ENCODE data around the gene BIRC5.

The BIRC5 gene

DNA sequence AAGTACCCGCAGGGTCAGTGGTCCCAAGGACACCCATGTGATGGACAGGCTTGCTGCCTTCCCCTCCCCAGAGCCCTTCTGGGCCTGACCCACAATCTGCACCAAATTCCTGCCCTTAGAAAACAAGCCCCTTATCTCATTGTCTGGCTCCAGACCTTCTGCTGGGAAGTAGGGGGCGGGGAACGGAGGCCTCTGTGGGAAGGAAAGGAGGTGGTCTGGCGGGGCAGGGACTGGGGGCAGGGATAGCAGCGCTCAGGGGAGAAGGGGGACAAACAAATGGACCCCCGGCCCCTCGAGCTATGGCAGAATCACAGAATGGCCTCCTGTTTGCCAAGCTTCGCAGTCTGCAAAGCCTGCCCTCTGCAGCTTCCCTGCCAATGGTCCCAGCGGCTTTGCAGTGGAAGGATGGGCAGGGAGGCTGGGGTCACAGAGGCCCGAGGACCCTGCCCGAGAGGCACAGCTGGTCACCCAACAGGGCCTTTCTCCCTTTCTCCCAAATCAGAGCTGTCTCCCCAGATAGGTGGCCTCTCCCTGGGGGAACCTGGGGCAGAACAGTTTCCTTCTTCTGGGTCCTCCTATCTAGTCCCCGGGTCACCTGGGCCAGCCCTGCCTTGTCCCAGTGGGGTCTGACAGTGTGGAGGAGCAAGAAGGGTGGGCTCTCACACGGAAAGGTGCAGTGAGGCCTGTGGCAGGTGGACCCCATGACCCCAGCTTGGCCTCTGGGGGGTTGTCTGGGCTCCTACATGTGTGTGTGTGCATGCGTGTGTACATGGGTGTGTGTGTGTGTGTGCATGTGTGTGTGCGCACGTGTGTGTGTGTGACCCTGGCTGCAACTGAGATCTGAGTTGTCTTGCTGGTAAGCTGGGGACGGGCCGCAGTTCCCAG lies 42.9 kb downstream of the BIRC5 start:
- no peak overlapping the region for H3K27ac ChIP-seq

DNA sequence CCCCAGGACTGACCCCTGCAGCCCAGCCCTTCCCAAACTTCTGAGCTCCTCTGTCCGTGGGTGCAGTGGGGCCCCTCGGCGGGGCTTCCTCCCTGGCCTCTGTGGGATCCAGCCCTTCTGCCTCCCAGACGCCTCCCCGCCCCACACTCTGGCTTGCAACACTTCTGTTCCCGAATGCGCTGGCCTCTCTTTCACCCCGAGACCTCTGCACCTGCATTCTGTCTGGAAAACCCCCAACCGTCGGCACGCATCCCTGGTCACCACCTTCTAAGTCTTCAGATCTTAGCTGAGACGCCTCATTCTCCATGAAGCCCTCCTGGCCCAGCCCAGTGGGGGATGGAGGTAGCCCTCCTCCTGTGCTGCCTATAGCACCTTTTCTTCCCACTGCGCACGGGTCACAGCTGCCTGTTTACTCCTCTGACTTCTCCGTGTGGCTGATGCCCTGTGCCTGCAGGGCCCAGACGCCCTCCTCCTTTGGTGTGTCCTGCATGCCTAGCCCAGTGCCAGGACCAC lies 43.8 kb downstream of the BIRC5 start:
- no peak overlapping the region for H3K27ac ChIP-seq
- no peak for TF ChIP-seq ZFX (IDR thresholded peaks at IDR 0.05)
- TF ChIP-seq, protein P1, sequence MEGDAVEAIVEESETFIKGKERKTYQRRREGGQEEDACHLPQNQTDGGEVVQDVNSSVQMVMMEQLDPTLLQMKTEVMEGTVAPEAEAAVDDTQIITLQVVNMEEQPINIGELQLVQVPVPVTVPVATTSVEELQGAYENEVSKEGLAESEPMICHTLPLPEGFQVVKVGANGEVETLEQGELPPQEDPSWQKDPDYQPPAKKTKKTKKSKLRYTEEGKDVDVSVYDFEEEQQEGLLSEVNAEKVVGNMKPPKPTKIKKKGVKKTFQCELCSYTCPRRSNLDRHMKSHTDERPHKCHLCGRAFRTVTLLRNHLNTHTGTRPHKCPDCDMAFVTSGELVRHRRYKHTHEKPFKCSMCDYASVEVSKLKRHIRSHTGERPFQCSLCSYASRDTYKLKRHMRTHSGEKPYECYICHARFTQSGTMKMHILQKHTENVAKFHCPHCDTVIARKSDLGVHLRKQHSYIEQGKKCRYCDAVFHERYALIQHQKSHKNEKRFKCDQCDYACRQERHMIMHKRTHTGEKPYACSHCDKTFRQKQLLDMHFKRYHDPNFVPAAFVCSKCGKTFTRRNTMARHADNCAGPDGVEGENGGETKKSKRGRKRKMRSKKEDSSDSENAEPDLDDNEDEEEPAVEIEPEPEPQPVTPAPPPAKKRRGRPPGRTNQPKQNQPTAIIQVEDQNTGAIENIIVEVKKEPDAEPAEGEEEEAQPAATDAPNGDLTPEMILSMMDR (conservative IDR thresholded peaks at IDR 0.05), result no peak

More for the DNA sequence above, 42.9 kb downstream of the BIRC5 start:
- no peak for TF ChIP-seq ZFX (IDR thresholded peaks at IDR 0.05)
- TF ChIP-seq, protein P1 (conservative IDR thresholded peaks at IDR 0.05), result no peak

DNA sequence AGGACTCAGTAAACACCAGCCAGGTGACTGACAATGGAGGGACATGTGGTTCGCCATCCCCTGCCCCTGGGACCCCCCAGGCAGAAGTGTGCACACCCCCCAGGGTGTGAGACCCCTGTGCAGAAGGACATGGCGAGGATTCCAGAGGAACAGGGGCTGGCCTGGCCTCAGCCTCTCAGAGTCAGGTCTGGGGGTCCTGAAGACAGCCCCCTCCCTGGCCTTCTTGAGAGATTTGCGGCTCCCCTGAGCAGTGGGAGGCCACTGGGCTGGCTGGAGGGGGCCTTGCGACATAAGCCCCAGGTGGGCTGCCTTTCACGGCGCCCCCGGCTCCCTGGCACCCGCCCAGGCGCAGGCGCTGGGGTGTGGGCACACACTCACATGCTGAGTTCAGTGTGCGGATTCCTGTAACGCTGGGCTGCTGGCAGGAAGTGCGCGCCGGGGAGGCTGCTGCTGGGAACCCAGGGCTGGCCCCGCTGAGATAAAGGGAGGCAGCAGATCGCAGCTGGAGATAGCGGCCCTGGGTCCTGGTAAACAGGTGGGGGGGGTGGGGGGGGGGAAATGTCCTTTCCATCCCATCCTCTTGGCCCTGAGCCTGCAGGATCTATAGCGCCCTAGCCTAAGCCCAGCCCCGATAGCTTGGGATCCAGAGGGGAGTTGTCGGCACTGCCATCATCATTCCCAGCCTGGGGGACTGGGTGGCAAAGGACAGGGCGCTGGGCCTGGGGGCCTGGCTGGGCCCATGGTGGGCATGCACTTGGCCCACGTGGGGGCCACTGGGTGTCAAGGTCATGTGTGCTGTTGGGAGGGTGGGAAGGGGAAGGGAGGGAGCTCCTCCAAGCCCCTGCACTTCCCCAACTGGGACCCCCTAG lies 44.5 kb downstream of the BIRC5 start:
- no peak overlapping the region for H3K27ac ChIP-seq
- no peak for TF ChIP-seq ZFX (IDR thresholded peaks at IDR 0.05)
- TF ChIP-seq, protein P1 (conservative IDR thresholded peaks at IDR 0.05), result no peak

- no peak for TF ChIP-seq ZFX (IDR thresholded peaks at IDR 0.05)
- TF ChIP-seq, protein P1 (conservative IDR thresholded peaks at IDR 0.05), result no peak
- no peak overlapping the region for H3K27ac ChIP-seq
Measured at GRCh38 chr17:78259192-78259554, 45.1 kb downstream of the BIRC5 start.

DNA sequence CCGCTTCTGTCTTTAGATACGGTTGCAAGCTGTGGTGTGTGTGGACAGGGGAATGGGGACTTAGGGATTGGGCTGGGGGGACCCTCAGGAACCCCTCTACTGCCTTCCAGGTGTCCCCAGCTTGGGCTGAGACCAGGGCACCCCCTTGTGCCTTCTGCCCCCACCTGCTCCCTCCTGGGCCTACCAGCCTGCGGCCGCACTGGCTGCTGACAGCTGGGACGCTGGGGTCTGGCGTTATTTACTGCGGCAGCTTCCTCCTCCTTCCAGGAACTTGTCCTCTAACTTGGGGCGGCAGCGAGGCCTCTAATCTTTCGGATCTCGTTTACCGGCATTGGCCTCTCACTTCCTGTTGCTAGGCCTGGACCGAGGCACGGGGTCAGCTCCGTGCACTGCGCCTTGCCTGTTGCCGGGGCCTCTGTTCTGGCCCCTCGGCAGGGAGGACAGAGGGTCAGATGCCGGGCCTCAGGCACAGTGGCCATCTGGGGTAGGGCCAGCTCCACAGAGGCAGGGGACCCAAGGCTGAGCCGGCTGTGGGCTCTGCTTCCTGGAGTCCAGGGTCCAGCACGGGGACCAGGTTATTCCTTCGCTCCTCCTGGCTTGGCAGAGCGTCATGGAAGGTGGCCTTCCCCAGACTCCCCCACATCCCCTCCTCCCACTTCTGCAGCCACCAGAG lies 49.1 kb downstream of the BIRC5 start:
- H3K27ac ChIP-seq, result no peak overlapping the region
- TF ChIP-seq, protein P1 (conservative IDR thresholded peaks at IDR 0.05), result no peak
- no peak for TF ChIP-seq ZFX (IDR thresholded peaks at IDR 0.05)

- no peak overlapping the region for H3K27ac ChIP-seq
- TF ChIP-seq ZFX (IDR thresholded peaks at IDR 0.05), result no peak
- TF ChIP-seq, protein P1 (conservative IDR thresholded peaks at IDR 0.05), result no peak
Measured at GRCh38 chr17:78263736-78264340, 49.8 kb downstream of the BIRC5 start.
